GM18858 (cell line): ENCODE data around the gene CYTIP.

Experiments used
- ATAC-seq: cut with Tn5 transposase; IDR thresholded peaks from one replicate; pipeline ENCODE4 v1.9.1; 2021; ENCODE audit not compliant: unreplicated experiment

CYTIP gene

DNA sequence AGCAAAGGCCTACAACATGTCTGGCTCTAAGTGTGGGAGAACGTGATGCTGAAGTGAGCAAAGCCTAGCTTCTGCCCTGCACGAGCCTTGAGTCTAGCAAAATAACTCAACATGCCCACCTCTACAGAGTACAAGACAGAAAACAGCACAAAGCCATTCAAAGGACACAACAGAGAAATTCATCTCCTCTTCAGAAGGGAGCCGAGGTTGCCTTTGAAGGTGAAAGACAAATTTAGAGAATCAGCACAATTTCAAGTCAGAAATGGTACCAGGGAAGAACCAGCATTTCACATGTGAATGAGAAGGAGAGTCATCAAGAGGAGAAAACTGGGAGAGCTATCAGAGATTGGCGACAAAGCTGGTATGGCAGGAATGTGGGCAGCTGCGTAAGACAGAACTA is 21.7 kb upstream of the CYTIP start:
- ATAC-seq = no peak

- ATAC-seq = no peak
These were observed 19.1 kb upstream of the CYTIP start for GRCh38 chr2:157463002-157463401.

GRCh38 chr2:157460897-157461296 is 17.0 kb upstream of the CYTIP start:
- ATAC-seq = no peak

GRCh38 chr2:157460384-157460837 is 16.5 kb upstream of the CYTIP start:
- no peak for ATAC-seq

DNA sequence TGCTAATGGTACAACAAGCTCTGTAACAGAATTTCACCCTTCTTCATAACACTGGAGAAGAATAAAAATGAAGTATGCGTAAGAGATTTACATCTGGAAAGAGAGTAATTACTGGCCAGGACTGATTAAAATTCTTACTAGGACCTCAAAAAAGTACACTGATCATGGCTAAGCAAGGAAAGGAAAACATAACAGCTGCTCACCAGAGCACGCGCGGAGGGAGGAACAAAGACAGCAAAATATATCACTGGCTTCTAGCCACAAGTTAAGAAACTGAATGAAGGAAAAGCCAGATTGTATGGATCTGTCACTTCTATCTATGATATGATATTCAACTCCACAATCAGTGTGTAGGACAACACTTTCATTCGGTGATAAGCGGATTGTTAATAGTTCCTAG is 15.6 kb upstream of the CYTIP start:
- no peak for ATAC-seq

DNA sequence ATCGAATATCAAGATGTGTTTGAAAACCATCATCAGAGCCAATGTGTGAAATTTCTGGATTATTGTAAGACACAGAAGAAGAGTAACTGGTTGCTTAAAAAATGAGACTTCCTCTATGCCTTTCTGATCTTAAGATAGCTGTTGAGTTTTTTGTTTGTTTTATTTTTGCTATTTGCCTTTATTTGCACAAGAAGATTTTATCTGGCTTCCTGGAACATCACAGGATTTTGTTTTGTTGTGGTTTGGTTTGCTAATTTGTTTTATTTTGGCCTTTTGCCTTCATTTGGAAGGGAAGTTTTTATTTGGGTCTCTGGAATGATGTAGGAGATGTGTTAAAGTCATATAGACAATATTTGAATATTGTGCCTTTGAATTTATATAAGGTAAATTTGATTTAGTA is 3.9 kb upstream of the CYTIP start:
- no peak for ATAC-seq

DNA sequence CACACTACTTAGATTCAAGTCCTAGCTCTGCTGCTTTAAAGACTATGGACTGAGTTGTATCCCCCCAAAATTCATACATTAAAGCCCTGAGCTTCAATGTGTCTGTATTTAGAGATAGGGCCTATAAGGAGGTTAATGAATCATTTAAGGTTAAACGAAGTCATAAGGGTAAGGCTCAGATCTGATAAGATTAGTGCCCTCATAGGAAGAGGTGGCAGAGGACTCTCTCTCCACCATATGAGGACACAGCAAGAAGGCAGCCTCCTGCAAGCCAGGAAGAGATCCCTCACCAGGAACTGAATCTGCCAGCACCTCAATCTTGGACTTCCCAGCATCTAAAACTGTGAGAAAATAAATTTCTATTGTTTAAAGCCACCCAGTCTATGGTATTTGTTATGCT is 3.1 kb upstream of the CYTIP start:
- ATAC-seq = no peak

GRCh38 chr2:157444641-157445040 is 752 bp upstream of the CYTIP start:
- ATAC-seq = peak; percentile 22

DNA sequence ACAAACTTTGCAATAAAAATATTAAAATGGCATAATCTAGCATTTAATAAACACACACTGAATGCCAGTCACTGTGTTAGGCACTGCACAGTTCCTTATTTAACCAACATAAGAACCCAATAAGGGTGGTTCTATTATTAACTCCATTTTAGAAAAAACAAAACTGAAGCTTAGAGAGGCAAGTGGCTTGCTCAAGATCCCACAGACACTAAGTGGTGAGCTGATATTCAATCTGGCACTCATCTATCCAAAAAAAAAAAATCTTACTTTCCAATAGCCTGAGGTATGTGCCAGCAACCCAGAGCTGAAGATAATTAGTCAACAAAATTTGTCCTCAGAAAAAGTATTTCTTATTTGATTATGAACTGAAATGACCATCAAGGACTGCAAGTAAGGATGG is 799 bp downstream of the CYTIP start:
- no peak for ATAC-seq

GRCh38 chr2:157442636-157443035 is 1.3 kb downstream of the CYTIP start:
- no peak for ATAC-seq

DNA sequence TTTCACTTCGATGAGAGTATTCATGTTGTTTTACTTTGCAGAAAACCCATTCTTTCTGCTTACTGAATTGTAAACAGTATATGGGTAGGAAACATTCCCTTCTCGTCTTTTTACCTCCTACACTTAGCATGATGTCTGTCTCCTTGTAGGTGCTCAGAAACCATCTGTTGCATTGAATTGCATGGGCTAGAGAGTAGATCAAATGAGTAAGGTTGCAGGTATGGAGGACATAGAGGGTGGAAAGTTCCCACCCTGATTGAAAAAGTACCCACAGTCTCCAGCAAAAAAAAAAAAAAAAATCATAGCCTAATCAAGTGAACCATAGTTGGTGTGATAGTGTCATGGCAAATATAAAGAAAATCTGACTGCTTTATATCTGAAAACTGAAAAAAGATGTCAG is 1.7 kb downstream of the CYTIP start:
- ATAC-seq = no peak

GRCh38 chr2:157441072-157441454 is 2.8 kb downstream of the CYTIP start:
- ATAC-seq = peak; percentile 32

DNA sequence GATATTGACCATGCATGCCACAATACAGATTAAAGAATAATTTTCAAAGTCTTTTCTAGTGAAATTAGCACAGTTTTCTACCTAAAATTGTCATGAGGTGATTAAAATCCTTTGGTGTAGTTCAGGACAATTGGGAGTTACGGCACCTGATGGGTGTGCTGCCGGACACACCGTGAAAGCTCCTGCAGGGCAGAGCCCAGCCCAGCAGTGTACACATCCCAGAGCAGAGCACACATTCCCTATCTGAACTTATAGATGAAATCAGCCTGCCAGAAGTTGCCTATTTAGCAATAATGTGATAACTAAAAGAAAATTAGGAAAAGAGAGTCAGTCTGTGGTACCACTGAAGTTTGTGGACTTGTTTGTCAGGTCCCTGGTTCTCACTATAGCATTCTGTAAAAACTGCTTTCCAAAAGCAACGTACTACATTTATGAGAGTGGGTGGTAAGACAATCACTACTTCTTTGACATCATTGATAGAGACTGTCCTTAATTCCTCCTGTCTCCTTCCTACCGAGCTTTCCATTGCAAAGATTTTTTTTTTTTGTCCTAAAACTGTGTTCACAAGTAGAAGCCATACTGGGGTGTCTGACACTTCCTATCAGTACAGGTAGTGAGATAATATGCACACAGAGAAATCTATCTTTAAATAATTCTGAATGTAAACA is 3.4 kb downstream of the CYTIP start:
- ATAC-seq = no peak

- ATAC-seq = peak; percentile 33
These were observed 4.1 kb downstream of the CYTIP start for GRCh38 chr2:157439824-157440186.

GRCh38 chr2:157438863-157439823 is 4.7 kb downstream of the CYTIP start:
- ATAC-seq = peak; percentile 2

DNA sequence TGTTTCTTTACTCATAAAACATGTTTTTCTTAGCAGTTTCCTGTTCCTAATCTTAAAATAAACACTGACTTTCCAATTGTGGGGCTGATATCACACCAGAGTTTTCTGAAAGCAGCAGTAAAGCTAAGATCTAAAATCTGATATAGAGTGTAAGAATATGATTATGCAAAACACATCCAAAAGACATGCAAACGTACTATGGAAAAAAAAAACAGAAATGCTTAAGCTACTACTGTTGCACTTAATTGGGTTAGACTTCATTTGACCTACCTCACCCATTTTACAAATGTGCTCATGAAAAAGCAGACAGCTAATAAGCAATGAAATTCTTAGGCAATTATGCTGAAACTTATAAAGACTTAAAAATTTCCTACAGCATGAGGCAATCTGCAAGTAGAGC is 10.5 kb downstream of the CYTIP start:
- no peak for ATAC-seq

DNA sequence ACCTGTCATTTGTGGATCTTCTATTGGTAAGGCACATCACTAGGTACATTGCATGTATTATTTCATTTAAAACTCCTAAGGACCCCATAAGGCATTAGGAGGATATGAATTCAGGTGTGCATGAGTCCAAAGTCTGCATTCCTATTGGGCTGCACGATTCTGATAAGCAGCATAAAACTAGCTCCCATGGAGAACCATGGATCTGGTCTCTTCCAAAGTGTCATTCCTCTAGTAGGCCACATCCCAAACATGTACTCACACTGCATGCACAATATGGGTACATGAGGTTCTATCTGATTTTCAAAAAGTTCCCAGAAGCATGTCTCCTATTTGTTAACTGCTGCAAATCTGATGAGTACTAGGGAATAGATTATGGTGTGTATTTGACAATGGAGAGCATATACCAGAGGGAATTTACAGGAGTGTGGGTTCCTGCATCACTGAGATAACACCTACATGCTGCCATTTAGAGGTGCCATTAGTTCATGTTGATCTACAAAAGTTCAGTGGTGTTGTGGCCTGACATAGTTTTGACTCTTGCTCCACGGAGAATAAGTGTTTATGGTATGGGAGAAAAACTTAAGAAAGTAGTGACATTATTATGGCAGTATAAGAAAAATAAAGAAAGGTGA is 11.3 kb downstream of the CYTIP start:
- no peak for ATAC-seq

DNA sequence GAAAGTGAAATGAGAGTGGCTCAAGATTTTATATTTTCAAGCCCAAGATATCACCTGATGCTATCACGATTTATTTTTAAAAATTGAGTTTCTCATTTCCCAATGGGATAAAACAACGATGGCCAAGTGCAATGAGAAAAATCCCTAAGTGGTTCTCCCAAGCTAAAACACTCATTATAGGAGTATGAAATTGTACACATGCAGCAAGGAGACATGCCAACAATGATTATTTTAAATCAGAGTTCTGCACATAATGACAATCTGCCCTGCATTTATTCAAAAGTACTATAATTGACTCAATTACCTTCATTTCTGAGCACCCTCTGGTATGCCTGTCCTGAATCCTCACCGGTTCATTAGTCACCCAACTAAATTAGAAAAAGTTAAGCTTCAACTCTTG is 12.7 kb downstream of the CYTIP start:
- no peak for ATAC-seq

GRCh38 chr2:157428500-157429175 is 15.3 kb downstream of the CYTIP start:
- ATAC-seq = no peak

- ATAC-seq = no peak
These were observed 16.0 kb downstream of the CYTIP start for GRCh38 chr2:157427922-157428303.
